HG02623 (cell line): ENCODE results near the gene CLDN18.

Source experiments
- ATAC-seq: cut with Tn5 transposase; IDR thresholded peaks from one replicate; pipeline ENCODE4 v1.9.1; 2021; ENCODE audit warnings: moderate library complexity; ENCODE audit not compliant: unreplicated experiment

CLDN18 gene

GRCh38 chr3:138023754-138024153 is 13.8 kb downstream of the CLDN18 start:
- peak; percentile 33 for ATAC-seq

GRCh38 chr3:138025553-138025952 is 15.6 kb downstream of the CLDN18 start:
- ATAC-seq = no peak

DNA sequence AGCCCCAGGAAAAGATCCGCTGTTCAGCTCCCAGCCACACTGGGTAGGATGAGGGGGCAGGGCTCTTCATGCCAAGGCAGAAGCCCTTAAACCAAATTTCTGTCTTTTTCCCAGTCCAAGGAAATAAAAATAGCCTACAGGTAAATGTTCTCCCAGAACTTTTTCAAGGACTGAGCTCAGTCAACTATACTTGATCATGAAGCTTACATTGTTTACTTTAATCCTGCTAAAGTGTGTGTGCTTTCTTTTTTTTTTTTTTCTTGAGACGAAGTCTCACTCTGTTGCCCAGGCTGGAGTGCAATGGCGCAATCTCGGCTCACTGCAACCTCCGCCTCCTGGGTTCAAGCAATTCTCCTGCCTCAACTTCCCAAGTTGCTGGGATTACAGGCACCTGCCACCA is 17.9 kb downstream of the CLDN18 start:
- no peak for ATAC-seq

- no peak for ATAC-seq
Measured at GRCh38 chr3:138030734-138031280, 20.8 kb downstream of the CLDN18 start.

- no peak for ATAC-seq
Measured at GRCh38 chr3:138031536-138031935, 21.6 kb downstream of the CLDN18 start.

- ATAC-seq = peak; percentile 36
Measured at GRCh38 chr3:138032567-138032966, 22.6 kb downstream of the CLDN18 start.

- ATAC-seq = no peak
Measured at GRCh38 chr3:138033202-138033691, 23.3 kb downstream of the CLDN18 start.

GRCh38 chr3:138034918-138035317 is 25.0 kb downstream of the CLDN18 start:
- no peak for ATAC-seq

DNA sequence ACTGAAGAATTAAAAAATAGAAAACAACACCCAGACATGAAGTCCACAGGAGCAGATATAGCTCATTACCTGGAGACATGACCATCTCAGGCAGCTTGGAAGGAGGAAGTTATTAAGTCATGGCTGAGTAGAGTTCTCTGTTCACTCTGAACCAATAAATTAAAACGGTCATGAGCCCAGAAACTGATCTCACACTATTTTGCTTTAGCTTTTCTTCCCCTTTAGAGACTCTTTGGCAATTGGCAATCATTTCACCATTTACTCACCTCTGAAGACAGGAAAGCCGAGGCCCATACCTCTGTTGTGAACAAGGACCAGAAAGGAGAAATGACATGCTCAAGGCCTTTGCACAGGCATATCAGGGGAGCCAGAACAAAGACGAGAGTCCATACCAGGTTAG is 26.6 kb downstream of the CLDN18 start:
- ATAC-seq = no peak

DNA sequence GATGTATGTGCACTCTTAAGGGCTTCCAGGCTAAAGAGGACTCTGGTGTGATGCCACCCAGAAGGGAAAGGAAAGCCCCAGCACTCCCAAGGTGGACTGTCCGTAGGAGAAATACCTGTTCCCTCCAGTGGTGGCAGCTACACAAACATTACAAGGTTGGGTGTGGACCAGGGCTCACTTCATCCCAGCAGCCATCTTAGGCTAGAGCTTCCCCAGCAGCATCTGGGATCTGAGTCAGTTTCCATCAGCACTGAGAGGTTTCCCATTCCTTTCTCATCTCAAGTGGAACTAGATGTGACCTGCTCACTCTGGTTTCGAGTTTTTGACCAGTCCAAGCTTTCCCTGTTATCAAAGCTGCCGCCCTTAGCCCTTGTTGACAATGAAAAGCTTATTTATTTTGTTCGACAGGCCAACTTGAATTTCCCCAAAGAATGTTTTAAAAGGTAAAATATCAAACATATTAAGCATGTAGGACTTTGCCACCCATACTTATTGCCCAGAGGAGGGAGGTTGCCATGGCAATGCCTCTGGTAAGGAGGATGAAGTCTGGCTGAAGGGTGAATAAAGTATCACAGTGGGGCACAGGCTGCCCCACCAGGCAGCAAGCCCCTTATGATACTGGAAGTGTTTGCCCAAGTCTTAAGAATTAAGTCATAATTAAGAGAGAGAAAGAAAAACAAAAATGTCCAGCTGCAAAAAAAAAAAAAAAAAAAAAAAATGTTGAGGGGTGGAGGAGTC is 28.9 kb downstream of the CLDN18 start:
- ATAC-seq = no peak

GRCh38 chr3:138042043-138042442 is 32.1 kb downstream of the CLDN18 start:
- no peak for ATAC-seq

DNA sequence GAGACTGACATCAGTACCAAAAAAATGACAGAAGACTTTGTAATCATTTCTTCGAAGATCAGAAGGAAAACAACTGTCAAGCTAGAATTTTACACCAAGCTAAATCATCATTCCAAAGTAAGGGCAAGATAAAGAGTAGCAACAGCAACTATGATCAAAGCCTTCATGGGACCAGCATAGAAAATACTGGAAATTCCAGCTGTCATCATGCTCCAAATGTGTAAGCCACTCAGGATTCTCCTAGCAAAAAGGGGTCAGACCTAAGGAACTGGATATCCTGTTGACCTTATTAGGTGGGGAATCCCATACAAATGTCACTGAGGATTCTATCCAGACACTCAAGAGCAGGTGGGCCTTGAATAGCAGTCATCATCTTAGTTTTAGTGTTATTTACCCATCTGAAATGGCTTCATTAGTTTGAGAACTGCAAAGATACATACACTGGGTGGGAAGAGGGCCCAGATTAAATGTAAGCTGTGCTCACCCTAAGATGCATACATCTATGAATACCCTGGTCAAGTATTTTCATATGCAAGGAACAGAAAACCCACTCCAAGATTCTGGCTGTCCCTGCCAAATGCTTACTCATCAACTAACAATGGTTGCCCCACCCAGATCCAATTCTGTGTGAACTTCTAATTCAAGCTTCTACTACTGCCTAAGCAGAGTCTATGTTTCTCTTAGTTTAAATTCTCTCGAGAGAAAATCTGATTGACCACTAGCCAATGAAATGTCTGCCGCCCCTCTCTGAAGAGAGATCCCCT is 33.5 kb downstream of the CLDN18 start:
- ATAC-seq = no peak

GRCh38 chr3:138046085-138046484 is 36.1 kb downstream of the CLDN18 start:
- no peak for ATAC-seq

GRCh38 chr3:138046955-138047354 is 37.0 kb downstream of the CLDN18 start:
- peak; percentile 50 for ATAC-seq

- ATAC-seq = no peak
Measured at GRCh38 chr3:138047596-138048158, 37.7 kb downstream of the CLDN18 start.

DNA sequence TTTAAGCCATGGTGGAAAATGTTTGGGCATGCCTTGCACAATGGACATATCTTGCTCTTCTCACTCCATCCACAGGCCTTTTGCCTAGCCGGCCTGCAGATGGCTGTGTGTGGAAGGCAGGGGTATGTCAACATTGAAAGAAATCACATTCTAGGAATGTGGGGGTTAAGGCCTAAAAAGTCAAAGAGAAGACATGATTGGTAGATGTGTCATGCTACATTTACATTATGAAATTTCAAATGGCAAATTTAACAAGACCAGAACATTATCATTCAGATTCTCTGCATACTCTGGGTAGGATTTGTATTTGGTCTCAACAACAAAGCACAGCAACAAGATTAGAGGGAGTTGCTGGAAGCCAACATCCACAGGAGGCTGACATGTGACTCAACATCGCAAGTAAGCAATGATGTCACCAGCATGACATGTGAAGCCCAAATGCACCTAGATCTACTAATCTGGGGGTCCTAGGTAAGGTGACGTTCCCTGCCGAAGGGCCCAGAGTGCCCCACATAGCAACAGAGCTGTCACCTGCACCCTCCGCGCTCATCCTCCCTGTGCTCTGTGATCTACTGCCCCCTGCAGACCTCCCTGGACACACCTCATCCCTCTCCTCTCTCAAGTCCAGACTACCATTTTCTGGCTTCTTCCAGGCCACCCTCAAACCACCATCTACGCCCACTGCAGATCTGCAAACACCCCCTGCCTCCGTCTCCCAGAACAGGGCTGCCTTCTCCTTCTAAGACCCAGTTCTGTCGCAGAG is 39.4 kb downstream of the CLDN18 start:
- no peak for ATAC-seq

- ATAC-seq = peak; percentile 71
Measured at GRCh38 chr3:138051947-138052802, 42.2 kb downstream of the CLDN18 start.

- ATAC-seq = no peak
Measured at GRCh38 chr3:138054057-138054456, 44.1 kb downstream of the CLDN18 start.

GRCh38 chr3:138057384-138057783 is 47.4 kb downstream of the CLDN18 start:
- ATAC-seq = no peak

DNA sequence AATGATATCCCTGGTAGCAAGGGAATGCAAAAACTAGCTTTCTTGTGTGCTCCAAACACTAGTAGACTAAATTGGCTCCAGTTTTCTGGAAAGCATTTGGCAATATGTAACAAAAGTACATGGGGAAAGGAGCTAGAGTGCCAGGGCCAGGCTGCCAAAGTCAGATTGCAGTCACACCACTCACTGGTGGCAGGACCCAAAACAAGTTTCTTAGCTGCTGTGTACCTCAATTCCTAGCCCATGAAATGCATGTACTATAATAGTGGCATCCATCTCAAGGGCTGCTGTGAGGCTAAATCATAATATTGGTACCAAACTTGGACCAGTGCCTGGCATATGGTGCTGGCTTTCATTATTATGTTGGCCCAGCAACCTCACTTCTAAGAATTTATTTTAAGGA is 49.3 kb downstream of the CLDN18 start:
- ATAC-seq = no peak
